ENCODE results near the gene C11orf65.
"Not testable (repeated sequence)": the region's sequence is repeated elsewhere in the genome, so short reads cannot be mapped to it uniquely, and the experiment has no call there.

Gene C11orf65

DNA sequence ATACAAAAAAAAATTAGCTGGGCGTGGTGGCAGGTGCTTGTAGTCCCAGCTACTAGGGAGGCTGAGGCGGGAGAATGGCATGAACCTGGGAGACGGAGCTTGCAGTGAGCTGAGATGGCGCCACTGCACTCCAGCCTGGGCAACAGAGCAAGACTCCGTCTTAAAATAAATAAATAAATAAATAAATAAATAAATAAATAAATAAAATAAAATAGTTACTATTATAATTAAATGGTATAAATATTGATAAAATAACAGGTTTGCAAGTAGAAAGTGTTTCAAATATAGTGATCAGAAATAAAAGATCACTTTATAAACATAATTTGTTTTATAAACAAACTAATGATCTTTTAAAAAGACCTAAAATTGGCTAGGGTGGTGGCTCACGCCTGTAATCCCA is 70.7 kb downstream of the C11orf65 start:
- H3K27me3 ChIP-seq (ENCODE audit: control insufficient read depth, insufficient read depth, low read length); H3K36me3 ChIP-seq (ENCODE audit: control insufficient read depth, insufficient read depth, low read length); H3K9me3 ChIP-seq (ENCODE audit: control insufficient read depth, low read length); H3K9ac ChIP-seq (ENCODE audit: low read length); H3K4me1 ChIP-seq (ENCODE audit: control insufficient read depth, insufficient read depth, low read length); H3K4me3 ChIP-seq (ENCODE audit: low read length): not testable (repeated sequence)

GRCh38 chr11:108394744-108395284 is 72.5 kb downstream of the C11orf65 start:
- H3K36me3 ChIP-seq (ENCODE audit: control insufficient read depth, insufficient read depth, low read length): no peaks in the 10 kb centered on the region
- H3K4me1 ChIP-seq (ENCODE audit: control insufficient read depth, insufficient read depth, low read length): no peaks in the 10 kb centered on the region
- H3K27me3 ChIP-seq (ENCODE audit: control insufficient read depth, insufficient read depth, low read length): no peaks in the 10 kb centered on the region
- H3K9me3 ChIP-seq (ENCODE audit: control insufficient read depth, low read length): no peaks in the 10 kb centered on the region
- H3K9ac ChIP-seq (ENCODE audit: low read length): no peak overlapping the region
- no peak overlapping the region for H3K4me3 ChIP-seq (ENCODE audit: low read length)

- no peak overlapping the region for H3K4me3 ChIP-seq (ENCODE audit: low read length)
- no peaks in the 10 kb centered on the region for H3K36me3 ChIP-seq (ENCODE audit: control insufficient read depth, insufficient read depth, low read length)
- no peak overlapping the region for H3K9ac ChIP-seq (ENCODE audit: low read length)
- no peaks in the 10 kb centered on the region for H3K4me1 ChIP-seq (ENCODE audit: control insufficient read depth, insufficient read depth, low read length)
- no peaks in the 10 kb centered on the region for H3K9me3 ChIP-seq (ENCODE audit: control insufficient read depth, low read length)
- H3K27me3 ChIP-seq (ENCODE audit: control insufficient read depth, insufficient read depth, low read length): no peaks in the 10 kb centered on the region
Measured at GRCh38 chr11:108393046-108393445, 74.3 kb downstream of the C11orf65 start.

- Histone ChIP-seq H3K4me1 (ENCODE audit: control insufficient read depth, insufficient read depth, low read length) (no peaks in the 10 kb centered on the region), H3K4me3 (ENCODE audit: low read length) (no peak overlapping the region), H3K9ac (ENCODE audit: low read length) (no peak overlapping the region), H3K9me3 (ENCODE audit: control insufficient read depth, low read length) (no peaks in the 10 kb centered on the region), H3K36me3 (ENCODE audit: control insufficient read depth, insufficient read depth, low read length) (no peaks in the 10 kb centered on the region), H3K27me3 (ENCODE audit: control insufficient read depth, insufficient read depth, low read length) (no peaks in the 10 kb centered on the region)
Measured at GRCh38 chr11:108392353-108392752, 75.0 kb downstream of the C11orf65 start.

DNA sequence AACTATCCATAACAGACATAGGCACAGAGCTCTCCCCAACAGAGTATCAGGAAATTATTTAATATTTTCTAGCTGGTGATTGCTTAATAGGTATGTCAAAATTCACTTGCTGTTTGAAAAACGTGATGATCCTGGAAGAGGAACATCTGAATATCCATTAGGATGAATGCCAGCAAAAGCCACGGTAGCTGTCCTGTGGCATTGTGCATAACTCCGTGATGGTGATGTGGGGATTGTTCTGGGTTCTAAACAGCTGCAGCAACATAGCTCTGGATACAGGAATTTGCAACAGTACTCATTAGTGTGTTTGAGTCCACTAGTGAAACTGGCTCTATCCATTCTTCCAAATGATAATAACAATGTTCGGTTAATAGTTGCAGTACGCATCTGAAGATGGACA is 78.8 kb downstream of the C11orf65 start:
- Histone ChIP-seq H3K4me3 (ENCODE audit: low read length) (no peak overlapping the region), H3K9me3 (ENCODE audit: control insufficient read depth, low read length) (no peaks in the 10 kb centered on the region), H3K4me1 (ENCODE audit: control insufficient read depth, insufficient read depth, low read length) (no peaks in the 10 kb centered on the region), H3K27me3 (ENCODE audit: control insufficient read depth, insufficient read depth, low read length) (no peaks in the 10 kb centered on the region), H3K36me3 (ENCODE audit: control insufficient read depth, insufficient read depth, low read length) (no peaks in the 10 kb centered on the region), H3K9ac (ENCODE audit: low read length) (no peak overlapping the region)

- H3K36me3 ChIP-seq (ENCODE audit: control insufficient read depth, insufficient read depth, low read length); H3K9me3 ChIP-seq (ENCODE audit: control insufficient read depth, low read length); H3K4me1 ChIP-seq (ENCODE audit: control insufficient read depth, insufficient read depth, low read length); H3K9ac ChIP-seq (ENCODE audit: low read length); H3K27me3 ChIP-seq (ENCODE audit: control insufficient read depth, insufficient read depth, low read length); H3K4me3 ChIP-seq (ENCODE audit: low read length): not testable (repeated sequence)
Measured at GRCh38 chr11:108373505-108373904, 93.8 kb downstream of the C11orf65 start.

DNA sequence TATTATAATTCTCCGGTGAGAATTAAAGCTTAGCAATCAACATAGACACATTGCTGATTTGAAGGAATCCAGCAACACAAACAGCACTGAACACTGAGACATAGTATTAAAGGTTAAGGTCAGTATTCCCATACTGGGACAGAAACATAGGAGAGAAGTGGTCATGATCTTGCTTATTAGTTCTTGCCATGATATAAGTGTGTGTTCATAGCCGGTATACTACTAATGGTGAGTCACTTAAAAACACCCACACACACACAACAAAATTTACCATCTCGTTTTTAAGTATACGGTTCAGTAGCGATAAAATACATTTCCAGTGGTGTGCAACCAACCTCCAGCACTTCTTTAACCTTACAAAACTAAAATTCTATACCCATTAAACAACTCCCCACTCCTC is 96.3 kb downstream of the C11orf65 start:
- H3K36me3 ChIP-seq (ENCODE audit: control insufficient read depth, insufficient read depth, low read length): no peaks in the 10 kb centered on the region
- no peaks in the 10 kb centered on the region for H3K27me3 ChIP-seq (ENCODE audit: control insufficient read depth, insufficient read depth, low read length)
- H3K9me3 ChIP-seq (ENCODE audit: control insufficient read depth, low read length): no peaks in the 10 kb centered on the region
- no peak overlapping the region for H3K4me3 ChIP-seq (ENCODE audit: low read length)
- no peaks in the 10 kb centered on the region for H3K4me1 ChIP-seq (ENCODE audit: control insufficient read depth, insufficient read depth, low read length)
- no peak overlapping the region for H3K9ac ChIP-seq (ENCODE audit: low read length)

DNA sequence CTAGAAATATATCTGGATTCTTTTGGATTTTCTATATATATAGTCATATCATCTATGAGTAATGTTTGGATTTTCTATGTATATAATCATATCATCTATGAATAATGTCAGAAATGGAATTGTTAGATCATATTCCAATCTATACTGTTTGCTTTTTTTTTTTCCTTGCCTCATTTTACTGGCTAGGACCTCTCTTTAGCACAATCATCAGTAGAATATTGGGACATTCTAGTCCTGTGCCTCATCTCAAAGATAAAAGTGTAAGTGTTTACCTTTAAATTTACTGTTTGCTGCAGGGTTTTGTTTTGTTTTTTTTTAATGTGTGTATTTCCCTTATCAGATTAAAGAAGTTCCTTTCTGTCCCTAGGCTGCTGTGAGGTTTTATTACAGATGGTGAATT is 97.0 kb downstream of the C11orf65 start:
- Histone ChIP-seq H3K36me3 (ENCODE audit: control insufficient read depth, insufficient read depth, low read length) (no peaks in the 10 kb centered on the region), H3K9me3 (ENCODE audit: control insufficient read depth, low read length) (no peaks in the 10 kb centered on the region), H3K9ac (ENCODE audit: low read length) (no peak overlapping the region), H3K4me3 (ENCODE audit: low read length) (no peak overlapping the region), H3K27me3 (ENCODE audit: control insufficient read depth, insufficient read depth, low read length) (no peaks in the 10 kb centered on the region), H3K4me1 (ENCODE audit: control insufficient read depth, insufficient read depth, low read length) (no peaks in the 10 kb centered on the region)

GRCh38 chr11:108369064-108369463 is 98.3 kb downstream of the C11orf65 start:
- Histone ChIP-seq H3K4me1 (ENCODE audit: control insufficient read depth, insufficient read depth, low read length) (no peaks in the 10 kb centered on the region), H3K9ac (ENCODE audit: low read length) (no peak overlapping the region), H3K36me3 (ENCODE audit: control insufficient read depth, insufficient read depth, low read length) (no peaks in the 10 kb centered on the region), H3K9me3 (ENCODE audit: control insufficient read depth, low read length) (no peaks in the 10 kb centered on the region), H3K27me3 (ENCODE audit: control insufficient read depth, insufficient read depth, low read length) (no peaks in the 10 kb centered on the region), H3K4me3 (ENCODE audit: low read length) (no peak overlapping the region)

- H3K4me1 ChIP-seq (ENCODE audit: control insufficient read depth, insufficient read depth, low read length): no peaks in the 10 kb centered on the region
- H3K9ac ChIP-seq (ENCODE audit: low read length): no peak overlapping the region
Measured at GRCh38 chr11:108368134-108368533, 99.2 kb downstream of the C11orf65 start.

DNA sequence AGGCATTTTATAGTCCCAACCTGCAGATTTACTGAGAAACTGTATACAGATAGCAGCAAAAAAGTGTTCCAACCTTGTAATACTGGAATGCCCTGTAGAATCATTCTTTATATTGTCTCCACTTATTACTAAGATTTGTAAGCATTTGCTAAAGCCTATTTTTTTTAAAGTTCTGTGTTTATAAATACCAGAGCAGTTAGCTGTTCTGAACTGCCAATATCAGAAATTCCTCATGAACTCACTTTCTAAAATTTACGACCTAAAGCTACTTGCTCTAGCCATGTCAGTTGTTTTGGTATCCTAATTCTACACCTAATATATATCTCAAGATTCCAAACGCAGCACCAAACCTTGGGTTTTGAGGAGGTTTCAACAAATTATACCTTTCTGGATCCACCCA is 103.2 kb downstream of the C11orf65 start:
- Histone ChIP-seq H3K4me1 (ENCODE audit: control insufficient read depth, insufficient read depth, low read length) (no peaks in the 10 kb centered on the region), H3K9me3 (ENCODE audit: control insufficient read depth, low read length) (no peaks in the 10 kb centered on the region), H3K4me3 (ENCODE audit: low read length) (no peak overlapping the region), H3K36me3 (ENCODE audit: control insufficient read depth, insufficient read depth, low read length) (no peaks in the 10 kb centered on the region), H3K27me3 (ENCODE audit: control insufficient read depth, insufficient read depth, low read length) (no peaks in the 10 kb centered on the region), H3K9ac (ENCODE audit: low read length) (no peak overlapping the region)

More at GRCh38 chr11:108368134-108368533, 99.2 kb downstream of the C11orf65 start:
- H3K27me3 ChIP-seq (ENCODE audit: control insufficient read depth, insufficient read depth, low read length): no peaks in the 10 kb centered on the region
- H3K4me3 ChIP-seq (ENCODE audit: low read length): no peak overlapping the region
- H3K9me3 ChIP-seq (ENCODE audit: control insufficient read depth, low read length): no peaks in the 10 kb centered on the region
- H3K36me3 ChIP-seq (ENCODE audit: control insufficient read depth, insufficient read depth, low read length): no peaks in the 10 kb centered on the region

DNA sequence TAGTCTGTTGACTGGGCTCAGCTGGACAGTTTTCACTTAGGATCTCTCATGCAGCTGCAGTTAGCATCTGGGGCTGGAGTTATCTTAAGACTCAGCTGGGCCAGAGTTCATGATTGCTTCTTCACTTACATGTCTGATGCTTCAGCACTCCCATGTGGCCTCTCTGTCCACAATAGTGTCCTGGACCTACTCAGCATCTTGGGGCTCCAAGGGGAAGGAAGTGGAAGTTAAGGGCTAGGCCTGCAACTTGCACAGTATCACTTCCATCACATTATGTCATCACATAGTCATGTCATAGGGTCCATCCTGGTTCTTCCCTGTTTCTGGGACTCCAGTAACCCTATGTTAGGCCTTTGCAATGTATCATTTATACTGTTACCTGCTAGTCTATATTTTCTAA is 115.9 kb downstream of the C11orf65 start:
- no peak overlapping the region for H3K9ac ChIP-seq (ENCODE audit: low read length)
- no peaks in the 10 kb centered on the region for H3K9me3 ChIP-seq (ENCODE audit: control insufficient read depth, low read length)
- no peaks in the 10 kb centered on the region for H3K36me3 ChIP-seq (ENCODE audit: control insufficient read depth, insufficient read depth, low read length)
- H3K4me3 ChIP-seq (ENCODE audit: low read length): no peak overlapping the region
- H3K4me1 ChIP-seq (ENCODE audit: control insufficient read depth, insufficient read depth, low read length): no peaks in the 10 kb centered on the region
- H3K27me3 ChIP-seq (ENCODE audit: control insufficient read depth, insufficient read depth, low read length): no peaks in the 10 kb centered on the region

GRCh38 chr11:108346451-108346850 is 120.9 kb downstream of the C11orf65 start:
- Histone ChIP-seq H3K4me3 (ENCODE audit: low read length) (no peak overlapping the region), H3K9me3 (ENCODE audit: control insufficient read depth, low read length) (no peaks in the 10 kb centered on the region), H3K9ac (ENCODE audit: low read length) (no peak overlapping the region), H3K27me3 (ENCODE audit: control insufficient read depth, insufficient read depth, low read length) (no peaks in the 10 kb centered on the region), H3K4me1 (ENCODE audit: control insufficient read depth, insufficient read depth, low read length) (no peaks in the 10 kb centered on the region), H3K36me3 (ENCODE audit: control insufficient read depth, insufficient read depth, low read length) (no peaks in the 10 kb centered on the region)

All from mucosa of stomach (tissue), 1 donor.